ENCODE measurements around the gene RABGAP1L.
"Not testable (repeated sequence)": the region's sequence is repeated elsewhere in the genome, so short reads cannot be mapped to it uniquely, and the experiment has no call there.

RABGAP1L gene

GRCh38 chr1:174884038-174884437 is 724.7 kb downstream of the RABGAP1L start:
- H3K4me3 ChIP-seq (ENCODE audit: low read depth, low read length): no peak overlapping the region
- DNase-seq (ENCODE audit: low read depth): no peak
- TF ChIP-seq MAX (IDR thresholded peaks at IDR 0.05; ENCODE audit: low read depth, low read length) (no peak), POLR2A (IDR thresholded peaks at IDR 0.05; ENCODE audit: extremely low read depth, insufficient read length) (no peak), CTCF (IDR thresholded peaks at IDR 0.05; ENCODE audit: low read depth, low read length) (no peak), MYC (IDR thresholded peaks at IDR 0.05; ENCODE audit: low read depth, low read length) (no peak)

DNA sequence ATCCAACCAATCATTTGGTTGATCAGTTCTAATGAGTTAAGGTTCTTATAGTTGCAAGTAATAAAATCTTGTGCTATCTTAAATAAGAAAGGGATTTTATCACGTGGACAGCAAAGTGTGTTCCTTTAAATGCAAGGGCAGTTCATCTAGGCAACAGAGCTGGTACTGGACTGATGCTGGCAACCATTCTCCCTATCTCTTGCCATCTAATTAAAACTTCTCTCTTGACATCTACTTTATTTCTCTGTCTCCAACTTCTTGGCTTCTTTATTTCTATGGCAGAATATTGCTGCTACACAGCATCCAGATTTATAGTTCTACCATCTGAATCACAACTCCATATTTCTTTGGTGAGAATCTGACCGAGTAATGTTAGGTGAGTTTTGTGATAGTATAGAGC is 725.2 kb downstream of the RABGAP1L start:
- DNase-seq (ENCODE audit: low read depth): no peak
- TF ChIP-seq CTCF (IDR thresholded peaks at IDR 0.05; ENCODE audit: low read depth, low read length): no peak
- TF ChIP-seq POLR2A (IDR thresholded peaks at IDR 0.05; ENCODE audit: extremely low read depth, insufficient read length): no peak
- TF ChIP-seq MYC (IDR thresholded peaks at IDR 0.05; ENCODE audit: low read depth, low read length): no peak
- no peak overlapping the region for H3K4me3 ChIP-seq (ENCODE audit: low read depth, low read length)

- TF ChIP-seq MAX (IDR thresholded peaks at IDR 0.05; ENCODE audit: low read depth, low read length) (no peak), POLR2A (IDR thresholded peaks at IDR 0.05; ENCODE audit: extremely low read depth, insufficient read length) (no peak), MYC (IDR thresholded peaks at IDR 0.05; ENCODE audit: low read depth, low read length) (no peak), CTCF (IDR thresholded peaks at IDR 0.05; ENCODE audit: low read depth, low read length) (no peak)
Observed at GRCh38 chr1:174890024-174890423, 730.7 kb downstream of the RABGAP1L start.

DNA sequence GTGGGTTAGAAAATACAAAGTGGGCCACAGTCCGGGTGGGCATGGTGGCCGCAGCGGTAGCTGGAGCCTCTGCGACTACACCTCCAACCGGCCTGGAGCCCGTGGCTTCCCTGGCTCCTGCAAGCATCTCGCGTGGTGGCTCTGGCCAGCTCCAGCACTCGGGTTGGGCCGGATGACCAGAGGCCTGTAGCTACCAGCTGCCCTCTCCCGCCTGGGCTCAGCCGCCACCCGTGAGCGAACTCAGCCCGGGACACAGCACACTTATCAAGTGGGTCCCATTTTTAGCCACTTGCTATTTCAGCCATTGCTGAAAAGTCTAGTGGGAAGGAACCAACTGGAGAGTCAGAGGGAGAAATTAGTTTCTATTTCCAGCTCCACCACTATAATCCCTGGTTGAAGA is 732.7 kb downstream of the RABGAP1L start:
- H3K4me3 ChIP-seq (ENCODE audit: low read depth, low read length): no peak overlapping the region
- no peak for DNase-seq (ENCODE audit: low read depth)
- no peak for TF ChIP-seq MAX (IDR thresholded peaks at IDR 0.05; ENCODE audit: low read depth, low read length)
- TF ChIP-seq POLR2A (IDR thresholded peaks at IDR 0.05; ENCODE audit: extremely low read depth, insufficient read length): no peak
- TF ChIP-seq MYC (IDR thresholded peaks at IDR 0.05; ENCODE audit: low read depth, low read length): no peak
- no peak for TF ChIP-seq CTCF (IDR thresholded peaks at IDR 0.05; ENCODE audit: low read depth, low read length)

More at GRCh38 chr1:174890024-174890423, 730.7 kb downstream of the RABGAP1L start:
- H3K4me3 ChIP-seq (ENCODE audit: low read depth, low read length): no peak overlapping the region
- no peak for DNase-seq (ENCODE audit: low read depth)

- TF ChIP-seq MAX (IDR thresholded peaks at IDR 0.05; ENCODE audit: low read depth, low read length): no peak
- TF ChIP-seq MYC (IDR thresholded peaks at IDR 0.05; ENCODE audit: low read depth, low read length): no peak
- TF ChIP-seq CTCF (IDR thresholded peaks at IDR 0.05; ENCODE audit: low read depth, low read length): no peak
- no peak for TF ChIP-seq POLR2A (IDR thresholded peaks at IDR 0.05; ENCODE audit: extremely low read depth, insufficient read length)
- DNase-seq (ENCODE audit: low read depth): no peak
- no peak overlapping the region for H3K4me3 ChIP-seq (ENCODE audit: low read depth, low read length)
Observed at GRCh38 chr1:174894117-174894762, 734.9 kb downstream of the RABGAP1L start.

DNA sequence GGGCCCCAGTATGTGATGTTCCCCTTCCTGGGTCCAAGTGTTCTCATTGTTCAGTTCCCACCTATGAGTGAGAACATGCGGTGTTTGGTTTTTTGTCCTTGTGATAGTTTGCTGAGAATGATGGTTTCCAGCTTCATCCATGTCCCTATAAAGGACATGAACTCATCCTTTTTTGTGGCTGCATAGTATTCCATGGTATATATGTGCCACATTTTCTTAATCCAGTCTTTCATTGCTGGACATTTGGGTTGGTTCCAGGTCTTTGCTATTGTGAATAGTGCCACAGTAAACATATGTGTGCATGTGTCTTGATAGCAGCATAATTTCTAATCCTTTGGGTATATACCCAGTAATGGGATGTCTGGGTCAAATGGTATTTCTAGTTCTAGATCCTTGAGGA is 736.3 kb downstream of the RABGAP1L start:
- DNase-seq (ENCODE audit: low read depth); H3K4me3 ChIP-seq (ENCODE audit: low read depth, low read length): not testable (repeated sequence)
